ENCODE data around the gene RETN.
A peak's percentile ranks its signal among the peaks of the same experiment; 100 is the strongest.

Gene RETN

GRCh38 chr19:7676376-7676775 lies 7.5 kb downstream of the RETN start:
- peaks cover 67% of the 10 kb centered on the region for H3K27me3 Mint-ChIP-seq
- no peak for DNase-seq (ENCODE audit: low spot score in 2 of 2)
- H3K4me1 Mint-ChIP-seq = peaks cover 24% of the 10 kb centered on the region
- no peak overlapping the region for H3K27ac Mint-ChIP-seq (ENCODE audit: low read depth)
- no peaks in the 10 kb centered on the region for H3K9me3 Mint-ChIP-seq
- H3K36me3 Mint-ChIP-seq (ENCODE audit: insufficient read depth) = peaks cover 4% of the 10 kb centered on the region
- no peak overlapping the region for H3K4me3 Mint-ChIP-seq
- ATAC-seq (replicated peaks; ENCODE audit: extremely low read depth, poor library complexity, severe bottlenecking) = no peak

GRCh38 chr19:7676854-7677253 lies 8.0 kb downstream of the RETN start, which contains the start of gene MCEMP1:
MCEMP1 (plus strand) TSS chr19:7677090; CDS start chr19:7677121, 31 bp downstream.
- no peak for DNase-seq (ENCODE audit: low spot score in 2 of 2)
- ATAC-seq (replicated peaks; ENCODE audit: extremely low read depth, poor library complexity, severe bottlenecking) = no peak
- Mint-ChIP-seq H3K9me3 (no peaks in the 10 kb centered on the region), H3K36me3 (ENCODE audit: insufficient read depth) (peaks cover 9% of the 10 kb centered on the region), H3K4me3 (no peak within 1 kb of the TSS), H3K4me1 (peaks cover 29% of the 10 kb centered on the region), H3K27me3 (peaks cover 62% of the 10 kb centered on the region), H3K27ac (ENCODE audit: low read depth) (no peak within 1 kb of the TSS)

- DNase-seq (ENCODE audit: low spot score in 2 of 2) = no peak
- Mint-ChIP-seq H3K36me3 (ENCODE audit: insufficient read depth) (peaks cover 14% of the 10 kb centered on the region), H3K27ac (ENCODE audit: low read depth) (peak overlapping the region; percentile 11), H3K27me3 (peaks cover 53% of the 10 kb centered on the region), H3K9me3 (no peaks in the 10 kb centered on the region), H3K4me1 (peaks cover 31% of the 10 kb centered on the region), H3K4me3 (no peak overlapping the region)
- ATAC-seq (replicated peaks; ENCODE audit: extremely low read depth, poor library complexity, severe bottlenecking) = no peak
Observed at GRCh38 chr19:7677669-7678311, 8.9 kb downstream of the RETN start.

- no peaks in the 10 kb centered on the region for H3K9me3 Mint-ChIP-seq
- peaks cover 23% of the 10 kb centered on the region for H3K36me3 Mint-ChIP-seq (ENCODE audit: insufficient read depth)
- peak; percentile 42 to 56 for DNase-seq (ENCODE audit: low spot score in 2 of 2)
- ATAC-seq (replicated peaks; ENCODE audit: extremely low read depth, poor library complexity, severe bottlenecking) = peak; percentile 81
- peaks cover 39% of the 10 kb centered on the region for H3K27me3 Mint-ChIP-seq
- H3K4me1 Mint-ChIP-seq = peaks cover 31% of the 10 kb centered on the region
- no peak overlapping the region for H3K27ac Mint-ChIP-seq (ENCODE audit: low read depth)
- H3K4me3 Mint-ChIP-seq = peak overlapping the region; percentile 90
Observed at GRCh38 chr19:7678971-7679751, 10.3 kb downstream of the RETN start.

GRCh38 chr19:7679771-7680605 lies 11.1 kb downstream of the RETN start:
- no peak for DNase-seq (ENCODE audit: low spot score in 2 of 2)
- Mint-ChIP-seq H3K27ac (ENCODE audit: low read depth) (peak overlapping the region; percentile 19), H3K27me3 (peaks cover 35% of the 10 kb centered on the region), H3K4me1 (peaks cover 31% of the 10 kb centered on the region), H3K36me3 (ENCODE audit: insufficient read depth) (peaks cover 28% of the 10 kb centered on the region), H3K4me3 (peak overlapping the region; percentile 90), H3K9me3 (no peaks in the 10 kb centered on the region)
- ATAC-seq (replicated peaks; ENCODE audit: extremely low read depth, poor library complexity, severe bottlenecking) = no peak

- Mint-ChIP-seq H3K9me3 (no peaks in the 10 kb centered on the region), H3K36me3 (ENCODE audit: insufficient read depth) (peaks cover 28% of the 10 kb centered on the region), H3K4me3 (peak within 1 kb of the TSS; percentile 90), H3K27ac (ENCODE audit: low read depth) (peak within 1 kb of the TSS; percentile 87), H3K27me3 (peaks cover 29% of the 10 kb centered on the region), H3K4me1 (peaks cover 31% of the 10 kb centered on the region)
- peak; percentile 47 for ATAC-seq (replicated peaks; ENCODE audit: extremely low read depth, poor library complexity, severe bottlenecking)
- DNase-seq (ENCODE audit: low spot score in 2 of 2) = peak; percentile 74 to 81
Observed at GRCh38 chr19:7680606-7681339, 11.9 kb downstream of the RETN start, which contains the start of gene TRAPPC5. TRAPPC5 (plus strand) TSS chr19:7680833; CDS start chr19:7682254, 1,421 bp downstream.

GRCh38 chr19:7681340-7682174 lies 12.7 kb downstream of the RETN start:
- ATAC-seq (replicated peaks; ENCODE audit: extremely low read depth, poor library complexity, severe bottlenecking) = peak; percentile 33
- peaks cover 28% of the 10 kb centered on the region for H3K4me1 Mint-ChIP-seq
- peak overlapping the region; percentile 90 for H3K4me3 Mint-ChIP-seq
- peaks cover 21% of the 10 kb centered on the region for H3K27me3 Mint-ChIP-seq
- H3K27ac Mint-ChIP-seq (ENCODE audit: low read depth) = peak overlapping the region; percentile 87
- DNase-seq (ENCODE audit: low spot score in 2 of 2) = peak; percentile 54 to 67
- H3K36me3 Mint-ChIP-seq (ENCODE audit: insufficient read depth) = peaks cover 28% of the 10 kb centered on the region
- no peaks in the 10 kb centered on the region for H3K9me3 Mint-ChIP-seq

- H3K27ac Mint-ChIP-seq (ENCODE audit: low read depth) = peak overlapping the region; percentile 87
- H3K27me3 Mint-ChIP-seq = peaks cover 14% of the 10 kb centered on the region
- peaks cover 28% of the 10 kb centered on the region for H3K36me3 Mint-ChIP-seq (ENCODE audit: insufficient read depth)
- DNase-seq (ENCODE audit: low spot score in 2 of 2) (no peak), ATAC-seq (replicated peaks; ENCODE audit: extremely low read depth, poor library complexity, severe bottlenecking) (no peak)
- peak overlapping the region; percentile 90 for H3K4me3 Mint-ChIP-seq
- H3K4me1 Mint-ChIP-seq = peaks cover 22% of the 10 kb centered on the region
- H3K9me3 Mint-ChIP-seq = no peaks in the 10 kb centered on the region
Observed at GRCh38 chr19:7682175-7682855, 13.5 kb downstream of the RETN start.

- H3K4me1 Mint-ChIP-seq = peaks cover 8% of the 10 kb centered on the region
- DNase-seq (ENCODE audit: low spot score in 2 of 2) (no peak), ATAC-seq (replicated peaks; ENCODE audit: extremely low read depth, poor library complexity, severe bottlenecking) (no peak)
- H3K27me3 Mint-ChIP-seq = no peaks in the 10 kb centered on the region
- H3K9me3 Mint-ChIP-seq = no peaks in the 10 kb centered on the region
- H3K36me3 Mint-ChIP-seq (ENCODE audit: insufficient read depth) = peaks cover 27% of the 10 kb centered on the region
- H3K27ac Mint-ChIP-seq (ENCODE audit: low read depth) = no peak overlapping the region
- no peak overlapping the region for H3K4me3 Mint-ChIP-seq
Observed at GRCh38 chr19:7685546-7686445, 16.9 kb downstream of the RETN start.

- Mint-ChIP-seq H3K4me3 (no peak overlapping the region), H3K9me3 (no peaks in the 10 kb centered on the region), H3K4me1 (no peaks in the 10 kb centered on the region), H3K27me3 (no peaks in the 10 kb centered on the region), H3K27ac (ENCODE audit: low read depth) (no peak overlapping the region), H3K36me3 (ENCODE audit: insufficient read depth) (peaks cover 19% of the 10 kb centered on the region)
- ATAC-seq (replicated peaks; ENCODE audit: extremely low read depth, poor library complexity, severe bottlenecking) (no peak), DNase-seq (ENCODE audit: low spot score in 2 of 2) (no peak)
Observed at GRCh38 chr19:7687177-7687576, 18.3 kb downstream of the RETN start.

Measured in central memory CD8-positive, alpha-beta T cell (primary cell).